BJ (cell line): Measurements from ENCODE around the gene SLC6A6. TPM values are rescaled to one million over a fixed set of nuclear protein-coding genes. Genes with fewer than 3 reads are reported as not detected.

ENCODE experiments used
- CTCF ChIA-PET: fragments of 350-600 bp; formaldehyde crosslinking; extraction: SDS; loops from one replicate; lab custom pipeline; 2021; ENCODE audit warnings: antibody characterized with exemption, inconsistent platforms; lab: Yijun Ruan, JAX
- POLR2A ChIA-PET: fragments of 300-600 bp; sonication (Branson Sonifier 250); formaldehyde crosslinking; extraction: SDS; loops from one replicate; lab custom pipeline; 2021; ENCODE audit warnings: antibody characterized with exemption; lab: Charles Lee
- DNase-seq: peaks from one replicate; pipeline ENCODE4 v3.0.0-alpha.2; 2011; ENCODE audit warnings: low read depth
- H3K27me3 ChIP-seq: 2 replicates; pipeline ENCODE4 v1.6.0; 2011; ENCODE audit warnings: low read length; ENCODE audit not compliant: control insufficient read depth, insufficient read depth
- H3K36me3 ChIP-seq: 2 replicates; pipeline ENCODE4 v1.5.1; 2011; ENCODE audit warnings: low read length; ENCODE audit not compliant: control insufficient read depth, insufficient read depth
- H3K4me3 ChIP-seq: 2 replicates; pipeline ENCODE4 v1.5.1; 2011; ENCODE audit warnings: low read depth, mild to moderate bottlenecking, control low read depth, low read length
- polyA plus RNA-seq: library from polyadenylated mRNA; depleted of rRNA; stranded (reverse); fragments of >200 nt; gene quantifications from 2 replicates; pipeline ENCODE4 v1.2.3, GENCODE V29; 2011
- TF ChIP-seq, protein P1 (sequence below): IDR thresholded peaks from 2 replicates; pipeline ENCODE4 v1.5.1; 2011; ENCODE audit warnings: low read depth, mild to moderate bottlenecking, control low read depth, inconsistent platforms, low read length, moderate library complexity; ENCODE audit not compliant: insufficient read depth

SLC6A6 gene
- polyA plus RNA-seq, 1 experiment: 114 TPM

DNA sequence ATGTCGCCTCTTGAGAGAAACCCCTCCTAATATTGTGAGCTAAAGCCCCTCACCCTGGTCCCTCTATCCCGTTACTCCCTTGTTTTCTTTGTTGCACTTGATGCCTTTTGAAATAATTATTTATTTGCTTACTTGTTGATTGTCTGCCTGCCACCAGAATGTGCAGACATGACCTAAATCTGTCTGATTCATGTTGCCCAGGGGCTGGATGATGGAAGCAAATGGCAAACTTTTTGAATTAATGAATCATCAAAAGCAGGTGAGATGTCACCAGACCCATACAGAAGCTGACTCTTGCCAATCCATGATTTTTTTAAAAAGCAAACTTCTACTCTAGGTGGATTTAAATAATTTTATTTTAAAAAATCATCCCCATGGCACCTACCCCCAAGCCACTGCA lies 88.4 kb downstream of the SLC6A6 start:
- TF ChIP-seq, protein P1, sequence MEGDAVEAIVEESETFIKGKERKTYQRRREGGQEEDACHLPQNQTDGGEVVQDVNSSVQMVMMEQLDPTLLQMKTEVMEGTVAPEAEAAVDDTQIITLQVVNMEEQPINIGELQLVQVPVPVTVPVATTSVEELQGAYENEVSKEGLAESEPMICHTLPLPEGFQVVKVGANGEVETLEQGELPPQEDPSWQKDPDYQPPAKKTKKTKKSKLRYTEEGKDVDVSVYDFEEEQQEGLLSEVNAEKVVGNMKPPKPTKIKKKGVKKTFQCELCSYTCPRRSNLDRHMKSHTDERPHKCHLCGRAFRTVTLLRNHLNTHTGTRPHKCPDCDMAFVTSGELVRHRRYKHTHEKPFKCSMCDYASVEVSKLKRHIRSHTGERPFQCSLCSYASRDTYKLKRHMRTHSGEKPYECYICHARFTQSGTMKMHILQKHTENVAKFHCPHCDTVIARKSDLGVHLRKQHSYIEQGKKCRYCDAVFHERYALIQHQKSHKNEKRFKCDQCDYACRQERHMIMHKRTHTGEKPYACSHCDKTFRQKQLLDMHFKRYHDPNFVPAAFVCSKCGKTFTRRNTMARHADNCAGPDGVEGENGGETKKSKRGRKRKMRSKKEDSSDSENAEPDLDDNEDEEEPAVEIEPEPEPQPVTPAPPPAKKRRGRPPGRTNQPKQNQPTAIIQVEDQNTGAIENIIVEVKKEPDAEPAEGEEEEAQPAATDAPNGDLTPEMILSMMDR: no peak
- H3K27me3 ChIP-seq: no peaks in the 10 kb centered on the region
- DNase-seq: no peak
- peaks cover 23% of the 10 kb centered on the region for H3K36me3 ChIP-seq
- no peak overlapping the region for H3K4me3 ChIP-seq
- ChIA-PET CTCF (interaction anchor here (0.6 to 1.6 kb wide), 3 partner anchors 18 to 482 kb away, joined by 3 to 4 read pairs (median 4); no protein-coding TSS in a partner anchor), POLR2A (no interaction called here)

DNA sequence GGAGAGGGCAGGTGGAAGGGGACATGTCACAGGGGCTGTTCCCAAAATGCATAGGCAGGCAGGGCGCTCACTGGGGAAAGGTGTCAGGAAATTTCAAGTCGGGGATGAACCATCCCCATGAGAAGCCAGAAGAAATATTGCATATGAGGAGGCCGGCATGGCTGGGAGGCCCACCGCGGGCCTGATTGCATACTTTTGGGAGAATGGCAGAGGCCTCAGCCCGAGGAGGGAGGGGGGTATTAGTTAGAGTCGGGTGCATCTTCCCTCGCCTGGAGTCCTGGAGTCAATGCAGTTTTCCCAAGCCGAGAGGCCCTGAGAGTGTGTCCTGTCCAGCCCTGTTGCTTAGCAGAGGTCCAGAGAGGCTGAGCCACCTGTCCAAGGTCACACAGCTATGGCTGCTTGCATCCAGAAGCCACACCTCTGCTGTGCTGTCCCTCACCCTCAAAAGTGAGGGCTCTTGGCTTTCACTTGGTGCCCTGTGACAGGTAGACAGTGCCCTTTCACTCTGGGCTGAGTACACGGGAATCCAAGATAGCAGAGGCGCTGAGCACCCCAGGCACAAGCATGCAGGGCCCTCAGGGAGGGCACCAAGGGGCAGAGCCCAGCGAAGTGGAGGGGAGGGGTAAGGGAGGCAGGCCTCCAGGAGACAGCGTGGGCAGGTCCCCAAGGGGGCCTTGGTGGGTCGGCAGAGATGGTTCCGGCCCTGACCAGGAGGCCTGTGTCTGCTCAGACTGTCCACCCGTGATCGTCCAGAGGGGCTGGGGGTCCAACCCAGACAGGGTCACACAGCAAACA lies 89.2 kb downstream of the SLC6A6 start:
- ChIA-PET POLR2A (no interaction called here), CTCF (interaction anchor here (0.6 to 1.6 kb wide), 3 partner anchors 8 to 230 kb away, joined by 3 to 4 read pairs (median 4); no protein-coding TSS in a partner anchor)
- TF ChIP-seq, protein P1: no peak
- Histone ChIP-seq H3K36me3 (peaks cover 17% of the 10 kb centered on the region), H3K27me3 (no peaks in the 10 kb centered on the region), H3K4me3 (no peak overlapping the region)
- no peak for DNase-seq

DNA sequence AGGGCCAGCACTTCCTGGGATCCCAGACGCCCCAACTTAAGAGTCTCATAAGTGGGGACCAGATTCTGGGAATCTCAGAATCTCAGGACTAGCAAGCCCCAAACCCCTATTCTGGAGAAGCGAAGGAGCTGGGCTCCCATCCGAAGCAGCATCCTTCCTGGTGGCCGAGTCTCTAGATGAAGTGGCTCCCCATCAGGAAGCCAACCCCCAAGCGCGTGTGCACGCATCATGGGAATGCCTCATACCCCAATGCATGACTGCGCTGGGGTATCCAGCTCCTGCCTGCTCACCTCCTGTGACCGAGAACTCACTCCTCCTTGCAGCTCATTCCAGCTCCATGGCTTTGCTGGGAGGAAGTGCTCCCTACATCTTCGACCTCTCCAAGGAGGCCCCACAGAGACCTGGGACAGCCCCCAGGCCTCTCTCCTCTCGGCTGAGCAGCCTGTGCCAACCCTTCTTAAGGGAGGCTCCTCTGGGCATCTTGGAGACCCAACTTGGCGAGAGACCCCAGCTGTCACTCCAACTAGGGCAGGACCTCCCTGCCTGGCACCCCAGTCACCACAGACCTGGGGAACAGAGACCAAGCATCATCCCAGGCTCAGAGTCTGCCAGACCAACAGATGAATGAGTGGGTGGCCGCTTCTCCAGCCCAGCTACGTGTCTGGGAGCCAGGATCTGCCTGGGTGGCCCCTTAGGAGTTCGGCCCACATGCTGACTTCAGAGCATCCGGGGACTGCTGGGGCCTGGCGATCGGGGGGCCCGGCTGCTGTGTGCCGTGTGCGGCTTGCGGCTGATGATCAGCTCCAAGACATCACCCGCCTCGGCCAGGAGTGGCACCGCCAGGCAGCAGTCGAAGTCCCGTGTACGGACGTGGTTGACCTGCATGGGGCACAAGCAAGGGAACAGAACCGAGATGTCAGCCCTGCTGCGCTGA lies 90.8 kb downstream of the SLC6A6 start:
- no peaks in the 10 kb centered on the region; the same call in 1 of the 2 replicates for H3K27me3 ChIP-seq

DNA sequence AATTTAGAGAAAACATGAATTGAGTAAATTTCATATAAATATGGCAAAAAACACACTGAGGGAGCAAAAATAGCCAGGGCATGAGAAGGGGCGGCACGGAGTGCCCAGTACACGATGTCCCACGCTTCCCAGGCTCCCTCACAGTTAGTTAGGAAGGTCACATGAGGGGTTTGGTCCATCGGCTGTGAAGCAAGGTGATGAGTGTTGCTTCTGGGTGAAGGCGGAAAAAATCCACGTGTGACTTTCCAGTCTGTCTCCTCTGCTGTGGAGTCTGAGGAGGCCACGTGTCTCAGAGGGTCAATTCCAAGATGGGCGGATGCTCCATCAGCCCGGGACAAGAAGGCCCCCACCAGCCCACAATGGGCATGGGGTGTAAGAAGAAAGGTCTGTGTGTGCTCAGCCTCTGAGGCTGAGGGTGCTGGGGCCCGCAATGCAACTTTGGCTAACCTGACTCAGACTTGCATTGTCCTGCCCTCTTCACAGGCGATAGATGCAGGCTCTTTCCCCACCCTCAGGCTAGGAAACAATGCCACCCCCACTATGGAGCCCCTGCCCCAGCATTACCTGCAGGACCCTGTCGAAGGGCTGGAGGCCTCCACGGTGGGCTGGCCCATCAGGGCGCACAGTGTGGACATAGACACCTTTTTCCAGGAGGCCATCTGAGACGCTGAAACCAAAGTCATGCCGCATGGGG lies 92.0 kb downstream of the SLC6A6 start:
- TF ChIP-seq, protein P1: no peak
- no peaks in the 10 kb centered on the region; the same call in 1 of the 2 replicates for H3K27me3 ChIP-seq
- H3K36me3 ChIP-seq: peaks cover 8% of the 10 kb centered on the region
- H3K4me3 ChIP-seq: no peak overlapping the region
- DNase-seq: no peak
- CTCF ChIA-PET: no interaction called here
- POLR2A ChIA-PET: no interaction called here

More for the DNA sequence above, 90.8 kb downstream of the SLC6A6 start:
- DNase-seq: no peak
- ChIA-PET CTCF (interaction anchor here (0.9 to 1.2 kb wide), 2 partner anchors 16 to 290 kb away, joined by 4 read pairs; no protein-coding TSS in a partner anchor), POLR2A (no interaction called here)
- H3K36me3 ChIP-seq: peaks cover 12% of the 10 kb centered on the region
- H3K4me3 ChIP-seq: no peak overlapping the region
- TF ChIP-seq, protein P1: no peak
